Activated CD4-positive, alpha-beta memory T cell treated with anti-CD3 and anti-CD28 coated beads for 36 hours (primary cell): ENCODE data around the gene NSMCE1. TPM values are rescaled to one million over a fixed set of nuclear protein-coding genes. Genes with fewer than 3 reads are reported as not detected.
A peak's percentile ranks its signal among the peaks of the same experiment; 100 is the strongest.

Source experiments
- CTCF ChIA-PET: fragments of 350-600 bp; sonication (Branson Sonifier 250); formaldehyde crosslinking; loops from one replicate; lab custom pipeline; 2021; ENCODE audit warnings: antibody characterized with exemption, inconsistent platforms; lab: Charles Lee
- POLR2A ChIA-PET: fragments of 350-600 bp; sonication (Branson Sonifier 250); formaldehyde crosslinking; loops from one replicate; lab custom pipeline; 2021; ENCODE audit warnings: antibody characterized with exemption; lab: Charles Lee
- DNase-seq: peaks from one replicate; pipeline ENCODE4 v3.0.0-alpha.2; 2020
- H3K27ac Mint-ChIP-seq: one replicate; pipeline ENCODE4 v1.8.0; 2021; ENCODE audit warnings: mixed read lengths
- H3K27me3 Mint-ChIP-seq: one replicate; pipeline ENCODE4 v1.8.0; 2021; ENCODE audit warnings: mixed read lengths
- H3K36me3 Mint-ChIP-seq: one replicate; pipeline ENCODE4 v1.8.0; 2021; ENCODE audit warnings: mixed read lengths
- H3K4me1 Mint-ChIP-seq: one replicate; pipeline ENCODE4 v1.8.0; 2021; ENCODE audit warnings: low read depth, mixed read lengths
- H3K4me3 Mint-ChIP-seq: one replicate; pipeline ENCODE4 v1.8.0; 2021; ENCODE audit warnings: mild to moderate bottlenecking, mixed read lengths
- H3K9me3 Mint-ChIP-seq: one replicate; pipeline ENCODE4 v1.8.0; 2021; ENCODE audit warnings: mixed read lengths
- intact Hi-C: fragments of 100-400 bp; cut with micrococcal nuclease; formaldehyde crosslinking; loops from one replicate; pipeline ENCODE4 v1.15.1; 2023
- total RNA-seq, 2 experiments: library from RNA; stranded (reverse); gene quantifications; one replicate each; pipeline ENCODE4 v1.2.3, GENCODE V29; 2021

NSMCE1 gene
- total RNA-seq, 2 experiments from 2014 or later, result 120 to 121 TPM

GRCh38 chr16:27228621-27229501, 39.7 kb downstream of the NSMCE1 start:
- Mint-ChIP-seq H3K36me3 (peaks cover 42% of the 10 kb centered on the region), H3K9me3 (no peaks in the 10 kb centered on the region), H3K27ac (peak overlapping the region; percentile 26), H3K4me1 (peaks cover 53% of the 10 kb centered on the region), H3K27me3 (no peaks in the 10 kb centered on the region), H3K4me3 (no peak overlapping the region)
- no peak for DNase-seq
- ChIA-PET POLR2A (interaction anchor here (1.0 kb wide), 1 partner anchor 25 kb away, joined by 4 read pairs; no protein-coding TSS in a partner anchor), CTCF (interaction anchor here (1.0 to 4.2 kb wide), 5 partner anchors 25 to 138 kb away, joined by 3 to 44 read pairs (median 22); no protein-coding TSS in a partner anchor)
- intact Hi-C loops, result no loop called here

DNA sequence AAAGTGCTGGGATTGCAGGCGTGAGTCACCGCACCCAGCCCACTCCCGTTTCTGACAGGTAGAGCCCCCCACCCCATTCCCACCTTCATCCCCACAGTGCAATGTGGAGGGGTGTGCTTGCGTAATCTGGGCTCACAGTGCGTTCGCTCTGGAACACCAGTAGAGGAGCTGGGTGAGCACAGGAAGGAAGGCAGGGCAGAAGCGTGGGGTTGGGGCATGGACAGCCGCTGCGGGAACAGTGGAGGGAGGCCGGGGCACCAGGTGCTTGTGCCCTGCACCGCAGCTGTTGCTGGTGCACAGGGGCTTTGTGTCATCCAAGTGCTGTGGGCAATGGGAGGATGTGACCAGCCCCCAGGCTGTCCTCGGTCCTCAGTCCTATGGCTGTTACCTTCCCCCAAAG, 40.5 kb downstream of the NSMCE1 start:
- intact Hi-C loops, result no loop called here
- Mint-ChIP-seq H3K27me3 (no peaks in the 10 kb centered on the region), H3K4me1 (peaks cover 45% of the 10 kb centered on the region), H3K9me3 (no peaks in the 10 kb centered on the region), H3K27ac (no peak overlapping the region), H3K36me3 (peaks cover 38% of the 10 kb centered on the region), H3K4me3 (no peak overlapping the region)
- ChIA-PET CTCF (interaction anchor here (0.8 to 1.3 kb wide), 2 partner anchors 24 to 140 kb away, joined by 3 read pairs; no protein-coding TSS in a partner anchor), POLR2A (no interaction called here)
- DNase-seq, result no peak

GRCh38 chr16:27226976-27227705, 41.4 kb downstream of the NSMCE1 start:
- Mint-ChIP-seq H3K27ac (no peak overlapping the region), H3K4me3 (no peak overlapping the region), H3K4me1 (peaks cover 36% of the 10 kb centered on the region), H3K36me3 (peaks cover 30% of the 10 kb centered on the region), H3K27me3 (no peaks in the 10 kb centered on the region), H3K9me3 (no peaks in the 10 kb centered on the region)
- CTCF ChIA-PET, result interaction anchor here (1.3 kb wide), 1 partner anchor 141 kb away, joined by 3 read pairs; no protein-coding TSS in a partner anchor
- DNase-seq, result no peak
- intact Hi-C loops, result no loop called here
- POLR2A ChIA-PET, result no interaction called here

DNA sequence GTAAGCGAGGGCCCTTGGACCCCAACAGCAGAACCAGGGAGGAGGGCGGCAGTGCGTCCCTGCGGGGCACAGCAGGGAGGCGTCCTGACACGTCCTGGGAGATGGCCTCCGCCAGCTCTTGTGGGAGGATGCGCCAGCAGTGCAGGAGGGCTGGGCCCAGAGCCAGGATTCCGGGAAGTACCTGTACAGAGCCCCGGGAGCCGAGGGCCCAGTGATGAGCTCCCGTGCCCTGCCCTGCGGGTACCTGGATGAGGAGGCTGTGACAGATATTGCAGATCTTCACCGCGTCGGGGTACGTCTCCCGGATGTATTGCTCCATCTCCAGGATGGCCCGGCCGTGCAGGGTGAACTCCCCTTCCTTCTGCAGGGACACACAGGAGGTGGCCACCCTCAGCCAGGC, 42.1 kb downstream of the NSMCE1 start:
- peaks cover 23% of the 10 kb centered on the region for H3K36me3 Mint-ChIP-seq
- H3K27ac Mint-ChIP-seq, result peak overlapping the region; percentile 19
- ChIA-PET POLR2A (no interaction called here), CTCF (no interaction called here)
- H3K9me3 Mint-ChIP-seq, result no peaks in the 10 kb centered on the region
- no peak overlapping the region for H3K4me3 Mint-ChIP-seq
- DNase-seq, result no peak
- intact Hi-C loops, result no loop called here
- H3K27me3 Mint-ChIP-seq, result no peaks in the 10 kb centered on the region
- H3K4me1 Mint-ChIP-seq, result peaks cover 29% of the 10 kb centered on the region

DNA sequence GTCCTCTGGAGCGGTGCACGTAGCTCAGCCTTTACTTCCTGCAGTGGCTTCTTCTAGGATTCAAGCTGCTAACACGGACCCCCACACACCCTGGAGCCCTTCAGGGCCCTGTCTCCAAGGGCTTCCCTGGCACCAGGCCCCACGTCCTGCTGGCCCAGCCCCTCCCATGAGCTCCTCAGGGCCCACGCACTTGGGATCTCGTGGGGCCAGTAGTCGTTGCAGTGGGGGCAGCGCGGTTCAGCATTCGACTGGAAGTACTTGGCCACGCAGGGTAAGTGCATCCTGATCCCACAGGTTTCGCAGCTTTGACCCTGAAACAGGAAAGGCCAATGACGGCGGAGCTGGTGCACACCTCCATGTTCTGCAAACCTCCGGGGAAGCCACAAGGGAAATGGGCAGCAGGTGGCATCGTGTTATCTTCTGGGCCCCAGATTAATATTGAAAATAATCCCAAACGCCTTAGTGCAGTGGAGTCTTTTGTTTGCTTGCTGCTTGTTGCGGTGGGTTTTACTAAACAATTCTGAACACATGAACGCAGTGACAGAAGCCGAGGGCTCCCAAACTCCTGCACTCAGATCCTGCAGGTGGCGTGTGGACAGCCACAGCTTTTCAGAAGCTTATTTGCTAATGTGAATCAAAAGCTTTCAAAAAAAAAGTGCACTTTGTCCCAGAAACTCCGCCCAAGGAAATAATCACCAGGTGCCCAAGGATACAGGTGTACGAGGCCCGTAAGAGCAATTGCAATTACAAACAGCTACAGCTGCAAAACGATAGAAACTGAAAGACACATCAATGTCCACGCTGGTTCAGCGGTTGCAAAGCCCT, 42.8 kb downstream of the NSMCE1 start:
- intact Hi-C loops, result no loop called here
- H3K27me3 Mint-ChIP-seq, result no peaks in the 10 kb centered on the region
- no peaks in the 10 kb centered on the region for H3K9me3 Mint-ChIP-seq
- ChIA-PET CTCF (interaction anchor here (0.7 to 2.1 kb wide), 6 partner anchors 9 to 142 kb away, joined by 3 to 9 read pairs (median 4); no protein-coding TSS in a partner anchor), POLR2A (interaction anchor here (1.0 kb wide), 1 partner anchor 9 kb away, joined by 4 read pairs; no protein-coding TSS in a partner anchor)
- peak overlapping the region; percentile 19 for H3K27ac Mint-ChIP-seq
- DNase-seq, result no peak
- H3K4me3 Mint-ChIP-seq, result no peak overlapping the region
- H3K36me3 Mint-ChIP-seq, result peaks cover 18% of the 10 kb centered on the region
- peaks cover 22% of the 10 kb centered on the region for H3K4me1 Mint-ChIP-seq

DNA sequence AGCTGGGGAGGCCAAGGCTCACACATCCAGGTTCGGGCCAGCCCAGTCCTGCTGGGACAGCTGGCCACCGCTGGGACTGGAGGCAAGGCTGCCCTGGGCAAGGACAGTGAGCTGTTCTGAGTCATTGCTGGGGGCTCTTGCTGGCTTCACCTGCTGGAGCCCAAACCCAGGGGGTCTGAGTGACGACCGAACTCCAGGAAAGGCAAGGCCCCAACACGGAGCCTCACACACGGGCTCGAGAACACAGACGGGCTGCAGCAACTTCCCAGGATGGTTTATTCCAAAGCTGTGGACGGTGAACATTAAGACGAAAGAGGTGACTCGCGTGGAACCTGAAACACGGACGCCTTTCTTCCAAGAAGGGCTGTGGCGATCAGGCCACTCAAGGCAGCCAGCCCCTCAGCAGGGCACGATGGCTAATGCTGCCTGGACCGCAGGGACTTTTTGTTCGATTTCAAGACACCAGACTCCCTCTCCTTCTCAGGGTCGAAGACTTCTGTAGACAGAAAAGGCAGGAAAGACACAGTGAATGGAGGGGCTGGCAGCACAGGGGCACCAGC, 43.8 kb downstream of the NSMCE1 start:
- Mint-ChIP-seq H3K4me1 (peaks cover 16% of the 10 kb centered on the region), H3K27me3 (no peaks in the 10 kb centered on the region), H3K36me3 (peaks cover 15% of the 10 kb centered on the region), H3K9me3 (no peaks in the 10 kb centered on the region), H3K27ac (no peak overlapping the region), H3K4me3 (no peak overlapping the region)
- ChIA-PET CTCF (interaction anchor here (0.9 to 2.1 kb wide), 4 partner anchors 10 to 127 kb away, joined by 3 to 9 read pairs (median 6); no protein-coding TSS in a partner anchor), POLR2A (interaction anchor here (1.0 kb wide), 1 partner anchor 10 kb away, joined by 4 read pairs; no protein-coding TSS in a partner anchor)
- intact Hi-C loops, result no loop called here
- DNase-seq, result no peak

GRCh38 chr16:27224271-27224737, 44.3 kb downstream of the NSMCE1 start:
- ChIA-PET CTCF (interaction anchor here (1.0 to 2.1 kb wide), 3 partner anchors 10 to 127 kb away, joined by 3 to 9 read pairs (median 7); no protein-coding TSS in a partner anchor), POLR2A (no interaction called here)
- no peak for DNase-seq
- Mint-ChIP-seq H3K27ac (no peak overlapping the region), H3K4me1 (peaks cover 16% of the 10 kb centered on the region), H3K27me3 (no peaks in the 10 kb centered on the region), H3K4me3 (no peak overlapping the region), H3K36me3 (peaks cover 13% of the 10 kb centered on the region), H3K9me3 (no peaks in the 10 kb centered on the region)
- intact Hi-C loops, result no loop called here

- H3K27ac Mint-ChIP-seq, result no peak overlapping the region
- H3K4me3 Mint-ChIP-seq, result no peak overlapping the region
- peaks cover 13% of the 10 kb centered on the region for H3K4me1 Mint-ChIP-seq
- ChIA-PET CTCF (interaction anchor here (0.7 to 1.9 kb wide), 2 partner anchors 11 to 184 kb away, joined by 3 to 7 read pairs; no protein-coding TSS in a partner anchor), POLR2A (no interaction called here)
- H3K27me3 Mint-ChIP-seq, result no peaks in the 10 kb centered on the region
- intact Hi-C loops, result no loop called here
- no peaks in the 10 kb centered on the region for H3K9me3 Mint-ChIP-seq
- H3K36me3 Mint-ChIP-seq, result peaks cover 13% of the 10 kb centered on the region
- no peak for DNase-seq
Observed at GRCh38 chr16:27223701-27224100, 44.9 kb downstream of the NSMCE1 start.

DNA sequence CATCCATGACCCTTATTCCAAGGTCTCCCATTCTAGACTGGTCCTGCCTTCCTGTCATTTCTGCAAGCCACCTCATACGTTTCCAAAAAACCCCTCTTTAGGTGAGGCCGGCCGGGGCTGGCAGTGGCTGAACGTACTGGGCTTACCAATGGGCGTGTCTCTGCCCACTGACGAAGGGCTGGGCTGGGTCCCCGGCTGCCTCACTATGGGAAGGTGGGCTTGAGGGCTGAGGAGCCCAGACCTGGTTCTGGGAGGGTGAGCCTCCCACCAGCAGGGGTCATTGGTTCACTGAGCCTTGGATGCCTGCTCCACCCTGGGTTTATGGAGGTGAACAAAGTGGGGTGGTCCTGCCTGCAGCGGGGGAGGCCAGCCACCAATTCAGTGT, 45.4 kb downstream of the NSMCE1 start:
- Mint-ChIP-seq H3K9me3 (no peaks in the 10 kb centered on the region), H3K4me3 (no peak overlapping the region), H3K4me1 (peaks cover 13% of the 10 kb centered on the region), H3K36me3 (peaks cover 13% of the 10 kb centered on the region), H3K27ac (no peak overlapping the region), H3K27me3 (no peaks in the 10 kb centered on the region)
- ChIA-PET CTCF (interaction anchor here (0.7 to 1.9 kb wide), 2 partner anchors 11 to 185 kb away, joined by 3 to 7 read pairs; no protein-coding TSS in a partner anchor), POLR2A (no interaction called here)
- no peak for DNase-seq
- intact Hi-C loops, result no loop called here

DNA sequence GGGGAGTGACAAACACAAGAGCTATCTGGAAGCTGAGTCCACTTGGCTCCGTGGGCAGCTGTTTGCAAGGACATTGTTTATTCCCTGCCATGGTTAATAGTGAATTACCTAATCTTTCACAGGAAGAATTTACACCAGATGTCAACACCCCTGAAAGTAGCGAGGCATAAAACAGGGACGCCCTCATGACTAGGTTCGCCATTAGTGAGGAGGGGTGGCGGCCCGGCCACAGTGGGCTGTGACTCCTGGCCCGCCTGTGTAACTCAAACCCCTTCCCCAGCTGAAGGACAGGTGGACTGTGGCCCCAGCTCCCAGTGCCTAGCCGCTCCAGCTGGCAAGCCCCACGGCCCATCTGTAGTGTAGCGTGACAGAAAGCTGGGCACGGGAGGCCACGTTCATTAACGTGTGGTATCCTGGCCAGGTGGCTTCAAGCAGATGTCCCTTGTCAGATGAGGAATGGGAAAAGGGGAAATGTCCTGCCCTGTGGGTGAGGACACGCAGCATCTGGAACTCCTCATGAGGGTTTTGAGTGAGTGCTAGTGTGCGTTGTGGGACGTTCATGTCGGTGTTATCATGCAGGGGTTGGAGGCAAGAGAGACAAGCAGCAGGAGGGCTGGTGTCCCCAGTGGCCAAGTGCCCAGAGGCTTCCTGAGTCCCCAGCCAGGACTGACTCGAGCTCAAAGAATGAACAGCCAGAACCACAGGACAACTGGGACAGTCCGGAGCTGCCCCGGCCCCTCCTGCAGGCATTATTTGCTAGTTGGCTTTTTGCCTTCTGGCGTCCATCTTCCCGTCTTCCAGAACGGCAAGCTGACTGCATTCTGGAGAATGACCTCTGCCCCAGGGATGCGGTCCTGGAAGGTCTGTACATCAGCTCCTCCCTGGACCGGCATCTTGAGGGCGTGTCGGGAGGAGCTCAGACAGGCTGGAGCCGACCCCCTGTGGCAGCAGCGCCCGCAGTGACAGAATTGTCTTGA, 46.0 kb downstream of the NSMCE1 start:
- Mint-ChIP-seq H3K4me1 (peaks cover 13% of the 10 kb centered on the region), H3K27ac (no peak overlapping the region), H3K9me3 (no peaks in the 10 kb centered on the region), H3K4me3 (no peak overlapping the region), H3K27me3 (no peaks in the 10 kb centered on the region), H3K36me3 (peaks cover 13% of the 10 kb centered on the region)
- CTCF ChIA-PET, result interaction anchor here (0.8 to 1.9 kb wide), 3 partner anchors 8 to 12 kb away, joined by 4 to 7 read pairs (median 7); no protein-coding TSS in a partner anchor
- no peak for DNase-seq
- intact Hi-C loops, result no loop called here
- POLR2A ChIA-PET, result no interaction called here
